Transverse colon (tissue), 4 donors: ENCODE results near the gene PIK3AP1. TPM values are rescaled to one million over a fixed set of nuclear protein-coding genes. Genes with fewer than 3 reads are reported as not detected.
A peak's percentile ranks its signal among the peaks of the same experiment; 100 is the strongest.

ENCODE experiments used
- DNase-seq: peaks from one replicate; pipeline ENCODE4 v3.0.0-alpha.2; 2019
- H3K27ac ChIP-seq, 4 donors: fragments of 200-600 bp; sonication (generic); 2 replicates each; pipeline ENCODE4 v1.5.1; 2016 to 2018; ENCODE audit warnings: inconsistent platforms in 4 of 4
- H3K27me3 ChIP-seq: fragments of 200-600 bp; sonication (generic); 2 replicates; pipeline ENCODE4 v1.5.1; 2017; ENCODE audit warnings: inconsistent platforms
- H3K36me3 ChIP-seq, 4 donors: fragments of 200-600 bp; sonication (generic); 2 replicates each; pipeline ENCODE4 v1.5.1; 2017 to 2019; ENCODE audit warnings: inconsistent platforms in 4 of 4
- H3K4me1 ChIP-seq, 4 donors: fragments of 200-600 bp; sonication (generic); 2 replicates each; pipeline ENCODE4 v1.5.1; 2017 to 2020; ENCODE audit warnings: inconsistent platforms in 4 of 4
- H3K4me3 ChIP-seq, 4 donors: fragments of 200-600 bp; sonication (generic); 1 replicate in 1 of 4; 2 replicates in 3 of 4; pipeline versions ENCODE4 v1.5.1 to v1.6.1; 2017 to 2019; ENCODE audit warnings: inconsistent platforms in 4 of 4
- H3K9me3 ChIP-seq, 2 donors: fragments of 200-600 bp; sonication (generic); 2 replicates each; pipeline ENCODE4 v1.5.1; 2017 to 2019; ENCODE audit warnings: inconsistent platforms in 2 of 2
- CTCF ChIP-seq, 5 experiments: fragments of 200-600 bp in 3 of 5; fragments of 450-650 bp in 2 of 5; sonication (generic) in 3 of 5; IDR thresholded peaks; 1 replicate in 2 of 5; 2 replicates in 3 of 5; pipeline ENCODE4 v1.5.1; 2016 to 2017; ENCODE audit warnings: antibody characterized with exemption in 5 of 5, inconsistent platforms in 3 of 5, mild to moderate bottlenecking in 2 of 5, moderate library complexity in 1 of 5
- EP300 ChIP-seq: sonication (generic); formaldehyde crosslinking; IDR thresholded peaks from one replicate; pipeline ENCODE4 v1.6.1; 2017; ENCODE audit warnings: antibody characterized with exemption, low read depth
- POLR2A ChIP-seq: fragments of 450-650 bp; IDR thresholded peaks from one replicate; pipeline ENCODE4 v1.6.1; 2016; ENCODE audit warnings: antibody characterized with exemption, mild to moderate bottlenecking, moderate library complexity
- POLR2AphosphoS5 ChIP-seq, 3 donors: sonication (generic); formaldehyde crosslinking; IDR thresholded peaks; one replicate each; pipeline ENCODE4 v1.6.1; 2016; ENCODE audit warnings: antibody characterized with exemption in 3 of 3
- WGBS, 2 donors: methylation state at CpG; one replicate each; pipeline ENCODE4 v1.1.5; 2018; ENCODE audit warnings: low coverage in 1 of 2; 5-methylcytosine and 5-hydroxymethylcytosine counted together
- in situ Hi-C, 4 donors: fragments of 200-750 bp; cut with MboI; loops; one replicate each; pipeline versions ENCODE4 v1.15.0 to v1.15.1; 2017; ENCODE audit warnings: low sequenced_read_pairs in 3 of 4, low pct_ligation_motif_present in 1 of 4, low pct_unique_long_range_greater_than_20kb in 1 of 4
- intact Hi-C: fragments of 100-400 bp; cut with DNase I; formaldehyde crosslinking; loops from one replicate; pipeline ENCODE4 v1.15.1; 2023; ENCODE audit warnings: low total_unique reads
- total RNA-seq, 4 donors: library from RNA; depleted of rRNA; stranded (reverse); fragments of >200 nt; gene quantifications; one replicate each; pipeline ENCODE4 v1.1.0, GENCODE V29; 2016

Gene PIK3AP1
- total RNA-seq, 4 donors from 2014 or later = 6.4 to 42.6 (median 16.3) TPM

DNA sequence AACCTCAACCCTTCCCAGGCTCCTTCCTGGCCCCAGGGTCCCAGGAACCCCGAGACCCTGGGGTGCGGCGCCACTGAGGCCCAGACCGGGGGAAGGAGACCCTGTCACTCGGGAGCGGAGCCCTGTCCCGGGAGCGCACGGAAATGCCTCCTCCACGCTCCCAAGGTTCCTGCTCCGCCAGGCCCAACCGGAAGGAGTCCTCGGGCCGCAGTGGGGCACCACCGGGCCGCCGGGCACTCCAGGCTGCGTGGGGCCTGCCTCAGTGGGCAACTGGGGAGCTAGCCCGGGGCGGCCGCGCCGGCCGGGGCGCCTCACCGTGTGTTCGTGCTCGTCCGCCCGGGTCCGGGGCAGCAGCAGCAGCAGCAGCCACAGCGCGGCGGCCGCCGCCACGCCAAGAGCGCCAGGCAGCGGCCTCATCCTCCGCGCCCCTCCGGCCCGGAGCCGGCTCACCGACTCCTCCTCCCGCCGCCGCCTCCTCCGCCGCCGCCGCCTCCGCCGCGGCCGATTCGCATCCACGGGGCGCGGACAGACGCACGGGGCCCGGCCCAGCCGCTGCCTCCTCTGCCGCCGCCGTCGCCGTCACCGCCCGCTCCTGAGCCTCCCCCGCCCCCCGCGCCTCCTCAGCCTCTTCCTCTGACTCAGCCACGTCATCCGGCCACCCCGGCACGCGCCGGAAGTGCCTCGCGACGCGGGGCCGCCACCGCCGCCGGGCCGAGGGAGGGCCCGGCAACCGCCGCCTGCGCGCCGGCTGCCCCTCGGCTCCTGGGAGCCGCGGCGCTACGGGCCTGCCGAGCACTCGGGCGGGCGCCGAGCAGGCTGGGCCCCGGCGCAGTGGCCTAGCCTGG lies 133.7 kb downstream of the PIK3AP1 start, which contains the start of gene TM9SF3:
TSS of gene TM9SF3 (minus strand) at position 594 of the 845 bp plus-strand sequence. CDS start at position 417, 177 bp downstream.
- Histone ChIP-seq H3K4me3 (peak within 1 kb of the TSS; percentile 66 to 98 (median 82)), H3K9me3 (no peaks in the 10 kb centered on the region), H3K27ac (peak within 1 kb of the TSS; percentile 98 to 99 (median 98)), H3K36me3 (no peaks in the 10 kb centered on the region), H3K27me3 (no peaks in the 10 kb centered on the region), H3K4me1 (peaks cover 38 to 68% (median 62%) of the 10 kb centered on the region in 4 donors)
- intact Hi-C loops = no loop called here
- WGBS, 2 donors = 2% methylated on average over 25 of the region's 107 CpGs; no CpG with 5 or more reads in 1 of the 2 donors
- in situ Hi-C loops = no loop called here
- peak in 2 of 5 experiments; percentile 7 to 17 for TF ChIP-seq CTCF (IDR thresholded peaks at IDR 0.05)
- TF ChIP-seq POLR2A = peak; percentile 37
- TF ChIP-seq EP300 = no peak
- TF ChIP-seq POLR2AphosphoS5 (IDR thresholded peaks at IDR 0.05) = peak; percentile 70 to 86 (median 85)
- peak; percentile 95 for DNase-seq

DNA sequence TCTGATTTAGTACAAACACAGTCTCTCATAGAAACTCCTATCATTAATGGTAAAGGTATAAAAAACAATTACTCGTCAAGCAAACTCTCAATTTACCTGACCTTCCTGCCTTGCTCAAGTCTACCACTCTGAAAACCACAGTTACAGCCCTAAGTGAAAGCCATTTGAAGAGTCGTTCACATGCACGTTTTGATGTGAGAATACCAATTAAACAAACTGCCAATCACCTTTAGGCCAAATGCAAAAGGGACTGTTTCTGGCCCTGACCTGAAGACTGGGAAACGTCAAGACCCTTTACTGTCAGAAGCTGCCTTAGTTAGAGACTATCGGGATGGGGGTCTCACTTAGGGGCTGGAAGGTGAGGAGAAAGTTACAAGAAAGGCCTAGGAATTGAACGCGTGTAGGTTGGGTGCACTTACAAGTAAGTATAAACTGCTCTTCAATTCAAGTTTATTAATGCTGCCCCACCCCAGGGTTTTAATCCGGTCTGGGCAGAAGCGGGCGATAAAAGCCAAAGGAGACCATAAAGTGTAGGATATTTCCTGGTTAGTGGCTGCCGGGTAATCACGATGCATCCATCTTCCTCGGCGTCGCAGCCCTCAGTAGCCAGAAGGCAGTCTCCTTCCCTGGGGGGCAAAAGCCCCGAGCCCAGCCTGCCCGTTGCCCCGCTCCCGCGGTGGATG lies 134.4 kb downstream of the PIK3AP1 start:
- DNase-seq = peak; percentile 78
- no peaks in the 10 kb centered on the region for H3K27me3 ChIP-seq
- H3K36me3 ChIP-seq = no peaks in the 10 kb centered on the region
- TF ChIP-seq POLR2AphosphoS5 (IDR thresholded peaks at IDR 0.05) = peak in 2 of 3 donors; percentile 13 to 73
- TF ChIP-seq POLR2A = peak; percentile 80
- no peak for TF ChIP-seq CTCF (IDR thresholded peaks at IDR 0.05)
- no peaks in the 10 kb centered on the region for H3K9me3 ChIP-seq
- H3K4me1 ChIP-seq = peaks cover 43 to 76% (median 70%) of the 10 kb centered on the region in 4 donors
- intact Hi-C loops = no loop called here
- H3K27ac ChIP-seq = peak overlapping the region; percentile 98 to 99 (median 98)
- WGBS, 2 donors = 0 to 1% methylated on average over 3 to 20 of the region's 20 CpGs
- in situ Hi-C loops = no loop called here
- peak overlapping the region; percentile 66 to 98 (median 82) for H3K4me3 ChIP-seq

DNA sequence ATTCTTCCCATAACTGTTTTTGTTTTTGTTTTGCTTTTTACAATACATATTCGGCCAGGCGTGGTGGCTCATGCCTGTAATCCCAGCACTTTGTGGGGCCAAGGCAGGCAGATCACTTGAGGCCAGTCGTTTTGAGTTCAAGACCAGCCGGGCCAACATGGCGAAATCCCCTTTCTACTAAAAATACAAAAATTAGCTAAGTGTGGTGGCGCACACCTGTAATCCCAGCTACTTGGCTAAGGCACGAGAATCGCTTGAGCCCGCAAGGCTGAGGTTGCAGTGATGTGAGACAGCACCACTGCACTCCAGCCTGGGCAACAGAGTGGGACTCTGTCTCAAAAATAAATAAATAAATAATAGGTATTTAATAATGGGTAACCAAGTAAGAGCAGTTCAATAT lies 135.8 kb downstream of the PIK3AP1 start:
- TF ChIP-seq POLR2A (no peak), CTCF (IDR thresholded peaks at IDR 0.05) (no peak), POLR2AphosphoS5 (IDR thresholded peaks at IDR 0.05) (no peak), EP300 (no peak)
- DNase-seq = no peak
- H3K27ac ChIP-seq = peak overlapping the region in 2 of 4 donors; percentile 98
- H3K4me1 ChIP-seq = peaks cover 43 to 86% (median 80%) of the 10 kb centered on the region in 4 donors
- no peaks in the 10 kb centered on the region for H3K27me3 ChIP-seq
- no peaks in the 10 kb centered on the region for H3K9me3 ChIP-seq
- no peaks in the 10 kb centered on the region for H3K36me3 ChIP-seq
- intact Hi-C loops = no loop called here
- in situ Hi-C loops = no loop called here
- peak overlapping the region in 1 of 4 donors; percentile 98 for H3K4me3 ChIP-seq
- 66 to 83% methylated on average over 7 to 9 of the region's 9 CpGs for WGBS, 2 donors

GRCh38 chr10:96584035-96584434 lies 136.3 kb downstream of the PIK3AP1 start:
- WGBS, 2 donors = 61 to 85% methylated on average over 1 of the region's 1 CpG
- Histone ChIP-seq H3K36me3 (no peaks in the 10 kb centered on the region), H3K9me3 (no peaks in the 10 kb centered on the region), H3K27ac (peak overlapping the region in 2 of 4 donors; percentile 15 to 98), H3K4me3 (no peak overlapping the region), H3K4me1 (peaks cover 43 to 86% (median 81%) of the 10 kb centered on the region in 4 donors), H3K27me3 (no peaks in the 10 kb centered on the region)
- DNase-seq = no peak
- TF ChIP-seq CTCF (IDR thresholded peaks at IDR 0.05) (no peak), POLR2AphosphoS5 (IDR thresholded peaks at IDR 0.05) (no peak), EP300 (no peak), POLR2A (no peak)
- in situ Hi-C loops = no loop called here
- intact Hi-C loops = no loop called here
